SH-SY5Y (cell line): ENCODE results near the gene JAGN1.

ENCODE experiments used
- GATA2 ChIP-seq: IDR thresholded peaks from 2 replicates; pipeline ENCODE4 v1.6.1; 2011; ENCODE audit warnings: mild to moderate bottlenecking, low read depth, low read length
- GATA3 ChIP-seq: IDR thresholded peaks from 2 replicates; pipeline ENCODE4 v1.6.1; 2011; ENCODE audit warnings: low read depth, mild to moderate bottlenecking, low read length, moderate library complexity

DNA sequence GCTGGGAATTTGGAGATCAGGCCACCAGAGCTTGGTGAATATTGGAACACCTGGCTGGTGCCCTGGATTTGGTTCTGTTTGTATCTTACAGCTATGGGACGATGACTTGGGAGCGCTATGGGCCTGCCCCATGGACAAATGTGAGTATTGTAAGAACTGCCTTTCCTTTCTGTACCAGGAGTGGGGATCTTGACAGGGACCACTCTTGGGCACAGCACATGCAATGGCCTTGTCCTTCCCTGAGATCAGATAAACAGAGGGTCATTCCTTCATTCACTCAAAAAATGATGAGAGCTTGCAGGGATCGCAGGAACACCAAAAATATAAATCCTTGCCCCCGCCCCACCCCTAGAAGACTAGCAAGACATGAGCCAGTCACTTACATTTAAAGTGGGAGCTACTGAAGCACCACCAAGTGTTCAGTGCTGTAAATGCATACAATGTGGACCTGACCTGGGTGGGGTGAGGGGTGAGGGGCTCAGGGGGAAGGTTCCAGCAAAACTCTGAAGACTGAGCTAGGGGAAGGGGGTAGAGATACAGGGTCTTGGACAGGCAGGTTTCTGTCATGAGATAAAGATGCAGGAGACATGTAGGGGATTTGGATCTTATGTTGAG, 40.5 kb downstream of the JAGN1 start:
- TF ChIP-seq GATA2, result no peak
- no peak for TF ChIP-seq GATA3
